Body of pancreas (tissue), 4 donors: Measurements from ENCODE around the gene ZFP3. TPM values are rescaled to one million over a fixed set of nuclear protein-coding genes. Genes with fewer than 3 reads are reported as not detected.
"Not testable (repeated sequence)": the region's sequence is repeated elsewhere in the genome, so short reads cannot be mapped to it uniquely, and the experiment has no call there.

Experiments used
- ATAC-seq: fragments of 150-250 bp; one replicate; pipeline ENCODE4 v1.9.1; 2016
- DNase-seq, 4 donors: peaks; one replicate each; pipeline ENCODE4 v3.0.0-alpha.2; 2019
- H3K27ac ChIP-seq, 4 donors: fragments of 200-600 bp; sonication (generic); 1 replicate in 3 of 4; 2 replicates in 1 of 4; pipeline versions ENCODE4 v1.5.1 to v1.6.1; 2016 to 2019; ENCODE audit warnings: mild to moderate bottlenecking in 1 of 4, mixed read lengths in 1 of 4, moderate library complexity in 1 of 4
- H3K27me3 ChIP-seq, 2 donors: fragments of 200-600 bp; sonication (generic); one replicate each; pipeline ENCODE4 v1.6.0; 2016; ENCODE audit warnings: mild to moderate bottlenecking in 1 of 2
- H3K36me3 ChIP-seq, 2 donors: fragments of 200-600 bp; sonication (generic); replicated peaks in 1 of 2; 2 replicates each; pipeline ENCODE4 v1.5.1; 2016; ENCODE audit warnings: low read depth in 2 of 2; ENCODE audit not compliant: insufficient read depth in 1 of 2
- H3K4me1 ChIP-seq: fragments of 200-600 bp; sonication (generic); one replicate; pipeline ENCODE4 v1.6.0; 2016
- H3K4me3 ChIP-seq, 2 donors: fragments of 200-600 bp; sonication (generic); 1 replicate in 1 of 2; 2 replicates in 1 of 2; pipeline ENCODE4 v1.5.1; 2016 to 2019
- H3K9me3 ChIP-seq, 3 donors: fragments of 200-600 bp; sonication (generic); 1 replicate in 2 of 3; 2 replicates in 1 of 3; pipeline ENCODE4 v1.5.1; 2016
- CTCF ChIP-seq, 7 experiments: fragments of 450-650 bp in 4 of 7; fragments of 200-600 bp in 3 of 7; sonication (generic) in 3 of 7; IDR thresholded peaks; one replicate each; pipeline ENCODE4 v1.5.1; 2016 to 2019; ENCODE audit warnings: antibody characterized with exemption in 7 of 7
- POLR2A ChIP-seq, 3 donors: fragments of 450-650 bp; IDR thresholded peaks; one replicate each; pipeline ENCODE4 v1.6.1; 2016; ENCODE audit warnings: antibody characterized with exemption in 3 of 3, mild to moderate bottlenecking in 2 of 3
- WGBS, 2 donors: methylation state at CpG; one replicate each; pipeline ENCODE4 v1.1.5; 2017; 5-methylcytosine and 5-hydroxymethylcytosine counted together
- intact Hi-C: fragments of 100-400 bp; cut with DNase I; formaldehyde crosslinking; loops from one replicate; pipeline ENCODE4 v1.15.1; 2023
- total RNA-seq, 2 donors: library from RNA; depleted of rRNA; stranded (reverse); fragments of >200 nt; gene quantifications; one replicate each; pipeline ENCODE4 v1.1.0, GENCODE V29; 2016

ZFP3 gene
- total RNA-seq, 2 donors from 2014 or later: 5.3 to 5.4 TPM

GRCh38 chr17:5126719-5127488 lies 48.6 kb downstream of the ZFP3 start:
- H3K36me3 ChIP-seq: no peaks in the 10 kb centered on the region
- no peaks in the 10 kb centered on the region for H3K27me3 ChIP-seq
- no peak overlapping the region for H3K27ac ChIP-seq
- H3K4me1 ChIP-seq: peaks cover 15% of the 10 kb centered on the region
- no peaks in the 10 kb centered on the region for H3K9me3 ChIP-seq
- intact Hi-C loops: no loop called here
- 72 to 75% methylated on average over 16 to 17 of the region's 17 CpGs for WGBS, 2 donors
- no peak overlapping the region for H3K4me3 ChIP-seq
- TF ChIP-seq CTCF (IDR thresholded peaks at IDR 0.05): no peak
- TF ChIP-seq POLR2A (IDR thresholded peaks at IDR 0.05): no peak
- ATAC-seq (no peak), DNase-seq (no peak)

GRCh38 chr17:5127910-5128309 lies 49.6 kb downstream of the ZFP3 start:
- peaks cover 6% of the 10 kb centered on the region for H3K4me1 ChIP-seq
- no peak for DNase-seq
- intact Hi-C loops: no loop called here
- H3K27ac ChIP-seq: no peak overlapping the region
- H3K27me3 ChIP-seq: no peaks in the 10 kb centered on the region
- no peak for ATAC-seq
- no peaks in the 10 kb centered on the region for H3K36me3 ChIP-seq
- no peak for TF ChIP-seq POLR2A (IDR thresholded peaks at IDR 0.05)
- no peak for TF ChIP-seq CTCF (IDR thresholded peaks at IDR 0.05)
- H3K4me3 ChIP-seq: no peak overlapping the region
- 57 to 67% methylated on average over 4 of the region's 4 CpGs for WGBS, 2 donors
- H3K9me3 ChIP-seq: no peaks in the 10 kb centered on the region

GRCh38 chr17:5128387-5128786 lies 50.1 kb downstream of the ZFP3 start:
- ATAC-seq, H3K27ac ChIP-seq, H3K9me3 ChIP-seq, H3K4me1 ChIP-seq, H3K36me3 ChIP-seq, H3K4me3 ChIP-seq, DNase-seq, H3K27me3 ChIP-seq, intact Hi-C loops: not testable (repeated sequence)
- 66 to 70% methylated on average over 4 to 7 of the region's 8 CpGs for WGBS, 2 donors

GRCh38 chr17:5128905-5129535 lies 50.8 kb downstream of the ZFP3 start:
- Histone ChIP-seq H3K36me3 (no peaks in the 10 kb centered on the region), H3K9me3 (no peaks in the 10 kb centered on the region), H3K27ac (no peak overlapping the region), H3K27me3 (no peaks in the 10 kb centered on the region), H3K4me1 (no peaks in the 10 kb centered on the region), H3K4me3 (no peak overlapping the region)
- ATAC-seq (no peak), DNase-seq (no peak)
- intact Hi-C loops: no loop called here
- 81 to 85% methylated on average over 10 to 11 of the region's 11 CpGs for WGBS, 2 donors
- TF ChIP-seq POLR2A (IDR thresholded peaks at IDR 0.05) (no peak), CTCF (IDR thresholded peaks at IDR 0.05) (no peak)

- not testable (repeated sequence) for DNase-seq, H3K36me3 ChIP-seq
- WGBS, 2 donors: 78 to 85% methylated on average over 8 of the region's 8 CpGs
These were observed 51.5 kb downstream of the ZFP3 start for GRCh38 chr17:5129770-5130169.

GRCh38 chr17:5130261-5130660 lies 52.0 kb downstream of the ZFP3 start:
- DNase-seq, ATAC-seq, H3K27ac ChIP-seq, H3K4me1 ChIP-seq, intact Hi-C loops, H3K9me3 ChIP-seq, H3K4me3 ChIP-seq, H3K27me3 ChIP-seq, H3K36me3 ChIP-seq: not testable (repeated sequence)
- 76 to 79% methylated on average over 8 to 10 of the region's 10 CpGs for WGBS, 2 donors

More at GRCh38 chr17:5129770-5130169, 51.5 kb downstream of the ZFP3 start:
- H3K4me3 ChIP-seq, ATAC-seq, H3K27me3 ChIP-seq, H3K27ac ChIP-seq, H3K9me3 ChIP-seq, H3K4me1 ChIP-seq, intact Hi-C loops: not testable (repeated sequence)

- ATAC-seq, intact Hi-C loops, DNase-seq, H3K4me1 ChIP-seq, H3K9me3 ChIP-seq, H3K27me3 ChIP-seq, H3K36me3 ChIP-seq, H3K27ac ChIP-seq, H3K4me3 ChIP-seq: not testable (repeated sequence)
- 20 to 62% methylated on average over 1 to 5 of the region's 5 CpGs for WGBS, 2 donors
These were observed 52.4 kb downstream of the ZFP3 start for GRCh38 chr17:5130687-5131086.
